SK-N-SH (cell line): ENCODE measurements around the gene LBR.

ENCODE experiments used
- CTCF ChIP-seq: fragments of 200-600 bp; sonication (generic); IDR thresholded peaks from 2 replicates; pipeline ENCODE4 v1.6.1; 2017; ENCODE audit warnings: antibody characterized with exemption, mild to moderate bottlenecking, moderate library complexity
- EZH2phosphoT487 ChIP-seq: fragments of 200-600 bp; sonication (generic); IDR thresholded peaks from 2 replicates; pipeline ENCODE4 v1.6.1; 2017; ENCODE audit warnings: low read depth, mixed run types, mild to moderate bottlenecking, antibody characterized with exemption, moderate library complexity, borderline replicate concordance
- MAX ChIP-seq: IDR thresholded peaks from 2 replicates; pipeline ENCODE4 v1.4.0; 2012; ENCODE audit warnings: low read depth
- MXI1 ChIP-seq: IDR thresholded peaks from 2 replicates; pipeline ENCODE4 v1.6.1; 2012; ENCODE audit warnings: mild to moderate bottlenecking, low read depth, low read length, improper control_type of control experiment
- NFIC ChIP-seq: IDR thresholded peaks from 2 replicates; pipeline ENCODE4 v1.4.0; 2012; ENCODE audit warnings: borderline replicate concordance
- POLR2AphosphoS5 ChIP-seq: IDR thresholded peaks from 2 replicates; pipeline ENCODE4 v1.6.1; 2012; ENCODE audit warnings: low read depth, low read length
- REST ChIP-seq: IDR thresholded peaks from 2 replicates; pipeline ENCODE4 v1.6.1; 2012; ENCODE audit warnings: mild to moderate bottlenecking, low read depth, low read length, moderate library complexity
- TAF1 ChIP-seq: IDR thresholded peaks from 2 replicates; pipeline ENCODE4 v1.6.1; 2012; ENCODE audit warnings: low read depth, mild to moderate bottlenecking, low read length, moderate library complexity, borderline replicate concordance
- USF2 ChIP-seq: fragments of 150-350 bp; IDR thresholded peaks from 2 replicates; pipeline ENCODE4 v1.6.1; 2017; ENCODE audit warnings: antibody characterized with exemption, low read length, low read depth, borderline replicate concordance

GRCh38 chr1:225354906-225355305 is 72.9 kb downstream of the LBR start:
- TF ChIP-seq REST (no peak), POLR2AphosphoS5 (no peak), NFIC (no peak), MXI1 (no peak), CTCF (no peak), EZH2phosphoT487 (no peak), TAF1 (no peak), MAX (no peak), USF2 (no peak)
